GM12872 (cell line): Measurements from ENCODE around the gene NAA38.

Experiments used
- TF ChIP-seq, protein P1 (sequence below): IDR thresholded peaks from 3 replicates; pipeline ENCODE4 v1.5.1; 2011; ENCODE audit warnings: low read depth, mild to moderate bottlenecking, low read length, moderate library complexity; ENCODE audit not compliant: insufficient read depth

Gene NAA38

DNA sequence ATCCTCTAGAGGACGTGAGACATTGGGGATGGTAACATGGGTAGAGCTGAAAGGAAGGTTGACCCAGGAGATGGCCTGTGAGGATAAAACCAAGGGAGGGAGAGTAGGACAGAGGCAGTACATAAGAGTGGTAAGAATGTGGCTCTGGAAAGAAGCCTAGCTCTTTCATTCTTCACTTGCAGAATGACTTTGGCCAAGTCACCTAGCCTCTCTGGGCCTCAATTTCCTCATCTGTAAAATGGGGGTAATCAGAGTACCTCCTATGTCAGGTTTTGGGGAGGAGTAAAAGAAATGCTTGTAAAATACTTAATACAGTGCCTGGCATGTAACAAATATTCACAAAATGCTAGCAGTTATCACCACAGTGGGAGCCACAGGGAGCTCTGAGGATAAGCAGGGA is 16.5 kb downstream of the NAA38 start:
- TF ChIP-seq, protein P1, sequence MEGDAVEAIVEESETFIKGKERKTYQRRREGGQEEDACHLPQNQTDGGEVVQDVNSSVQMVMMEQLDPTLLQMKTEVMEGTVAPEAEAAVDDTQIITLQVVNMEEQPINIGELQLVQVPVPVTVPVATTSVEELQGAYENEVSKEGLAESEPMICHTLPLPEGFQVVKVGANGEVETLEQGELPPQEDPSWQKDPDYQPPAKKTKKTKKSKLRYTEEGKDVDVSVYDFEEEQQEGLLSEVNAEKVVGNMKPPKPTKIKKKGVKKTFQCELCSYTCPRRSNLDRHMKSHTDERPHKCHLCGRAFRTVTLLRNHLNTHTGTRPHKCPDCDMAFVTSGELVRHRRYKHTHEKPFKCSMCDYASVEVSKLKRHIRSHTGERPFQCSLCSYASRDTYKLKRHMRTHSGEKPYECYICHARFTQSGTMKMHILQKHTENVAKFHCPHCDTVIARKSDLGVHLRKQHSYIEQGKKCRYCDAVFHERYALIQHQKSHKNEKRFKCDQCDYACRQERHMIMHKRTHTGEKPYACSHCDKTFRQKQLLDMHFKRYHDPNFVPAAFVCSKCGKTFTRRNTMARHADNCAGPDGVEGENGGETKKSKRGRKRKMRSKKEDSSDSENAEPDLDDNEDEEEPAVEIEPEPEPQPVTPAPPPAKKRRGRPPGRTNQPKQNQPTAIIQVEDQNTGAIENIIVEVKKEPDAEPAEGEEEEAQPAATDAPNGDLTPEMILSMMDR, result no peak

DNA sequence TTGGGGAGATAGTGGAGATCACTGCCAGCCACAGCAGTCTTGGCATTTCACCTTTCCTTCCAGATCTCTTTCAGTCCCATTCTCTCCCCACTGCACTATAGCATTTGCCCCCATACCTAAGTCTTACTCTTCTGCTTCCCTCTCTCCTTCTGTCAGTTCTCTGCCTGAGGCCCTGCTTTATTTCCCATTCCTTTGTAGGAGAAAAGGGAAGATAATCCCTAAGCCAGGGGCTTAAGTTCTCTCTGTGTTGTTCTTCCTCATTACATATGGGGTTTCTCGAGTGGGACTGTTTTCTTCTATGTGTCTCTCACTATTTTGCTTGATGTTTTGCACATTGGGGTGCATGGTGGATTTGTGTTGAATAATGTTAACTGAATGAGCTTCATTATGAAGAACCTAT is 16.9 kb downstream of the NAA38 start:
- TF ChIP-seq, protein P1, result no peak

DNA sequence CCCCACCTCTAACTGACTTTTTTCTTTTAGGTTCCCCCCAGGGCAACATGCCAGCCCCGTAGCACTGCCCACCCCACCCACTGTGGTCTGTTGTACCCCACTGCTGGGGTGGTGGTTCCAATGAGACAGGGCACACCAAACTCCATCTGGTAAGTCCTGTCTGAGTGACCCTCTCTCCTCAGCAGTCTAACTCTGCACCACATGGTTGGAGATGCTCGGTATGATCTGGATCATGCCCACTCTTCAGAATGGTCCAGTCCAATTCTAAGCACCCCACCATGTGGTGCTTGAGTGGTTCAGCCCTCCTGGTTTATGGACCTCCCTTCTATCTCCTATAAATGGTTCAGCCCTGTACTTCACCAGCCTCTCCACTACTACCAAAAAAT is 17.5 kb downstream of the NAA38 start:
- TF ChIP-seq, protein P1, result no peak

DNA sequence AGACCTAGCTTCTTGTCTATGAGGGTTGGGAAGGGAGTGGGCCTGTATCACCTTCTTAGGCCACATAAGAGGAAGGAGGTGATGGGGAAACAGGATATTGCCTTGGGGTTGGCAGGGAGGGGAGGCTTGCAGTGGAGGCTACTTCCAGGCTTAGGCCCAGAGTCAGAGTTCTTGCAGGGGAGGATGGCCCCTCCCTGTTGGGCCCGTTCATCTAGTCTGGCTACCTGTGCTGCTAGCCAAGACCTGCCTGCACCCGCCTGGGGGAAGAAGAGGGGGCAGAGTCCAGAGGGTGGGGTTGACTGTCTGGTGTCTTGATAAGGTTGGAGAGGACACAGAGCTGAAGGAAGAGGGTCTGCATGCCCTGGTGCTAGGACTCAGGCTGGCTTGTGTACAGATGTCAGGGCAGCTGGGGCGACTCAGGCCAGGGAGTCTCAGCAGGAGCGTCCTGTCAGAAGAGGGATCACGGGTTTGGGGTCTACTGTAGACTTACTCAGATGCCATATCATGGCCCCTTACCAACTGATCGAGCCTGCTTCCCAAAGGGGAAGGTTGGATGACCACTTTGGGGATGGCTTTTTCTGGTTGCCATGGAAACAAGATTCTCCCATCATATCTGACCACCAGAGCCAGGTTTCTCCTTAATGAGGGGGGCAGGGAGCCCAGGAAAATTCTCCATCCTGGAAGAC is 18.0 kb downstream of the NAA38 start:
- TF ChIP-seq, protein P1, result no peak

DNA sequence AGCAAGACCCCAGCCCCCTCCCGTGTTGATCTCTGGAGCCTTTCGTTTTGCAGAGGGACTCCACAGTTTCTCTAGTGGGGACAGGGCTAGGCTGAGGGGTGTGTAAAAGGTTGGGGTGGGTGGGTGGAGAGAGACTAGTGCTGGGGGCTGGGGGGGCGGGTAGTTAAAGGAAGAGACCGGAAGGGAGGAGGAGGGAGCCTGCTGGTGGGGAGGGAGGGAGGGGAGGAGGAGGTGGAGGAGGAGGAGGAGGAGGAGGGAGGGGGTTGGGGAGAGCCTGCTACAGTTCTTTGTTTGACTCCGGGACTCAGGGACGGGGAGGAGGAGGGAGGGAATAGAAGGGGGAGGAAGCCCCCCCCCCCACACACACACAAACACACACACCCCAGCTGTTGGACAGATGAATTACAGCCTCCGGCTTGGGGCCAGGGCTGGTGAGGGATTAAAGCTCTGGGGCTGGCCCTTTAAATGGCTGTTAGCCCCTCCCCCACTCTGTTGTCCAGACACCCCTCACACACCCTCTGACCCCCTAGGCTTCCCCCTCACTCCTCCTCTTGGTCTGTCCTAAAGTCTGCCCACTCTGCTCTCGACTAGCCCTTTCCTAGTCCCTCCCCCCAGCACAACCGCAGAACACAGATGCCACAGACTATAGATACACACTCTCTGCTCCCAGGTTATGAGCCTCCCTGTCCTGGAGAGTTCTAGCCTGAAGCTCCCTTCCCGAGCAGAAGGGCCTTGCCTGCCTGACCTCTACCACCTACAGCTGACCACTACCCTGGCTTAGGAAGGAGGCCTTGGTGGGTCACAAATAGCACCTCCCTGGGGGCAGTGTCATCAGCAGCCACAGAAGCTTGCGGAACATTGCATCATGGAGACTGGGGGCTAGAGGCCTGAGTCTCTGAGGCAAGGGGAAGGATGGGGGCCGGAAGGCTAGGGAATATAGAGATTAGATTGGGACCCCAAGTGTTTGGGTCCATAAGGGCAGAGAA is 19.0 kb downstream of the NAA38 start:
- TF ChIP-seq, protein P1, result no peak

DNA sequence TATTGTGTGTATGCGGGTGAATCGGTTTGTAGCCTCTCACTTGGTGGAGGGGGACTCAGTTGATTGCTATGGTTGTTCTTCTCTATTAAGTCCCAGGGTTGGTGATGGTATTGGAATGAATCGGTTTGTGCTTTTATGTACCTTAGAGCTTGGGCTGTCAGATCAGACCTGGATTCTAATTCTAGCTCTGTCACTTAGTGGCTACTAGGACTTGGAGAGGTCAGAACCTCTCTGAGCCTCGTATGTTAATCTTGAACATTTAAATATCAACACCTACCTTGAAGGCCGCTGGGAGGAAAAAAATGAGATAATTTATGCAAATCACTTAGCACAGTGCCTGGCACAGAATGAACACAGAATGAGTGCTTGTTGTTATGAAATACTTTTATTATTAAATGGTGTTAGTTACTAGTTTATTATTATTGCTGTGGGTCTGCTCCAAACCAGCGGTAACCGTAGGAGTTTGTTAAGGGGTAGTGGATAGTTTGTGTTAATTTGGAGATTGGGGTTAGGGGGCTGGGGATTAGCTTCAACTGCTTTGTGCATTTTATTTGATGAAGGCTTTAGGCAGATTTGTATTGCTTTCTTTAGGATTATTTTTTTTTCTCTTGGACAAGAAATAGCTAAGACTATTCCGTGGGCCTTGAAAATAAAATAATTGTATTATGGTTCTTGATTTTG is 19.8 kb downstream of the NAA38 start:
- TF ChIP-seq, protein P1, result no peak
